GM21447 (cell line): ENCODE data around the gene GGA2.
"Not testable (repeated sequence)": the region's sequence is repeated elsewhere in the genome, so short reads cannot be mapped to it uniquely, and the experiment has no call there.

Experiments
- ATAC-seq: cut with Tn5 transposase; IDR thresholded peaks from one replicate; pipeline ENCODE4 v1.9.1; 2021; ENCODE audit not compliant: unreplicated experiment

GGA2 gene

DNA sequence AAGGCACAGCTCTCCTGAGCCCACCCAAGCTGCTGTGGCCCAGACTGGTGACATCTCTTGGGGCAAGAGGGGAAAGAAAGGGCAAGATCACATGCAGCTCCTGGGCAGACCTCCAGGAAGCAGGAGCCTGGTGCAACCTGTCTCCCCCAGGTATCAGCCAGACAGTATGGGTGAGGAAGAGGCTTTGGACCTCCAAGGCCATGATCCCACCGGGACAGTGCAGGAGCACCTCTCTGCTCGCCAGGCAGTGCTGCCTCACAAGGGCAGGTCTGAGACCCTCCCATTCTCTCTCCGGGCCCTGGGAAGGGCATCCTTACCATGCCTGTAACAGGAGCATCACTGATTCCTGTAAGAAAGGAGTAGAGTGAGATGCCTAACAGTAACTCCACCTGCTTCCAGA, 31.7 kb downstream of the GGA2 start:
- ATAC-seq = no peak

- no peak for ATAC-seq
Observed at GRCh38 chr16:23476289-23476688, 34.0 kb downstream of the GGA2 start.

- no peak for ATAC-seq
Observed at GRCh38 chr16:23469814-23470213, 40.5 kb downstream of the GGA2 start.

- no peak for ATAC-seq
Observed at GRCh38 chr16:23466162-23466885, 44.0 kb downstream of the GGA2 start.

DNA sequence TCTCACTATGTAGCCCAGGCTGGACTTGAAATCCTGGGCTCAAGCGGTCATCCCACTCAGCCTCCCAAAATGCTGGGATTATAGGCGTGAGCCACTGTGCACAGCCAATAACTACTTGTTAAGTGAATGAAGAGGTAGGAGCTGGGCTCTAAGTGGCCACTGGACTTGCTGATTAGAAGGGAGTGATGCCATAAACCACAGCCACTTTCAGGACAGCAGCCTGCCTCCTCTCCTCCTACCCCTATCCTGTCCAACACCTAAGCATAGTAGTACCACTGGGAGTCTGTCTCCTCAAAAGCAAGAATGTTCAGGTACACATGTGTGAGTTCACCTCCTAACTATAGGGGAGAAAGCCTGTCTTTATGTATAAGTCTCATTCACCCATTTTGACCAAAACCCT, 45.1 kb downstream of the GGA2 start:
- no peak for ATAC-seq

- ATAC-seq = no peak
Observed at GRCh38 chr16:23464196-23464595, 46.1 kb downstream of the GGA2 start.

DNA sequence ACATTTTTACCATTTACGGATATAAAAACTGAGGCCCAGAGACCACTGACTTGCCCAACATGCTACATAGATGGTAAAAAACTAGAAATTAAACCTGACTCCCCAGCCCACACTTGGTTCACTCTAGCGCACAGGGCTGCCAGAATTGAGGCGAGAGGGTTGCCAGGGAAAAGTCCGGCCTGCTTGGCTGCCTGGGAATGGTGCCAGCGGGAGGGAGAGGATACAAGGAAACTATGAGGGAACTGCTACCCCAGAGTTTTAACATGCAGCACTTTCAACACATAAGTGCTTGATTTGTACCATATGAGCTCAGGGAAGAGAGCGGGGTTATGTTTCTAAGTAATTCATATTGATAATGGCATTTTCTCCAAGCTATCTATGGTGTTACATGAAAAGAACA, 47.3 kb downstream of the GGA2 start:
- ATAC-seq = not testable (repeated sequence)

DNA sequence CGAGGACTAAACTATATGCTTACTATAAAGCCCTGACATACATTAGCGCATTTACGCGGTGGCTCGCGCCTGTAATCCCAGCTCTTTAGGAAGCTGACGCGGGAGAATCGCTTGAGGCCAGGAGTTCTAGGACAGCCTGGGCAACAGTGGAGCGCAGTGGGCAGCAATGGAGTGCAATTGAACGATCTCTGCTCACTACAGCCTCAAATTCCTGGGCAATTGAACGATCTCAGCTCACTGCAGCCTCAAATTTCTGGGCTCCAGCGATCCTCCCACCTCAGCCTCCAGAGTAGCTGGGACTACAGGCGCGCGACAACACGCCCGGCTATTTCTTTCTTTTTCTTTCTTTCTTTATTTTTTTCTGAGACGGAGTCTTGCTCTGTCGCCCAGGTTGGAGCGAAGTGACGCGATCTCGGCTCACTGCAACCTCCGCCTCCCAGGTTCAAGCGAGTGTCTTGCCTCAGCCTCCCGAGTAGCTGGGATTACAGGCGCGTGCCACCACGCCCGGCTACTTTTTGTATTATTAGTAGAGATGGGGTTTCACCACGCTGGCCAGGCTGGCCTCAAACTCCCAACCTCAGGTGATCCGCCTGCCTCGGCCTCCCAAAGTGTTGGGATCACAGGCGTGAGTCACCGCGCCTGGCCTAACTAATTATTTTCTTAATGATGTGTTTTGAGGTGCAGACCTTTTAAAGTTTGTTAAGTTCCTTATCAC, 56.8 kb downstream of the GGA2 start:
- peak; percentile 8 for ATAC-seq

- peak; percentile 86 for ATAC-seq
Observed at GRCh38 chr16:23452572-23453337, 57.5 kb downstream of the GGA2 start, which contains the start of gene COG7. COG7 (minus strand) TSS chr16:23453189; CDS start chr16:23452994, 195 bp downstream.

DNA sequence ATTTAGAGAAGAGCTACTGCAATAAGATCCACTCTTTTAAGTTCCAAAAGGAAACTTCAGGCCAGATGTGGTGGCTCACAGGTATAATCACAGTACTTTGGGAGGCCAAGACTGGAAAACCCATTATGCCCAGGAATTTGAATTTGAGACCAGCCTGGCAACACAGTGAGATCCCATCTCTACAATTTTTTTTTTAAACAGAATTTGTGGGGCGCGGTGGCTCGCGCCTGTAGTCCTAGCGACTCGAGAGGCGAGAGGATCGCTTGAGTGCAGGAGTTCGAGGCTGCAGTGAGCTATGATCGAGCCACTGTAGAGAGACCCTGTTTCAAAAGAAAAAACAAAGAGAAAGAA, 58.1 kb downstream of the GGA2 start:
- no peak for ATAC-seq

GRCh38 chr16:23448392-23448791, 61.9 kb downstream of the GGA2 start:
- ATAC-seq = no peak

GRCh38 chr16:23437542-23437941, 72.8 kb downstream of the GGA2 start:
- not testable (repeated sequence) for ATAC-seq

- ATAC-seq = no peak
Observed at GRCh38 chr16:23436951-23437350, 73.3 kb downstream of the GGA2 start.

DNA sequence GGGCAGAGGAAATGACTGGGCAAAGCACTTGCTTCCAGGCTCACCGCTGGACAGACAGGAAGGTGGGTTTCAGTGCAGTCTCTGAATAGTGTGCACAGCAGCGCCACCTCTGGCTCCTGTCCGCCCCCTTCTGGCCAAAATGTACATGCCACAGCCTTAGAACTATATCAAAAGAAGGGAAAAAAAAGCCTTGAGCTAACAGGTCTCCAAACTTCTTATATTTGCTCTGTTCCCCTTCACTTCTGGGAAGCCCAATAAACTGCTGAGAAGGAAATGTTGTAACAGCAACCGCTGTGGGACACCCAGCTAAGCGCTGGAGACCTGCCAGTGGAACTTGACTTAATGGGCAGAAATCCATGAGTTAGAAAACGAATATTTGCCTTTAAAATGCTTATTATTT, 74.8 kb downstream of the GGA2 start:
- no peak for ATAC-seq

GRCh38 chr16:23434380-23434779, 75.9 kb downstream of the GGA2 start:
- ATAC-seq = no peak

DNA sequence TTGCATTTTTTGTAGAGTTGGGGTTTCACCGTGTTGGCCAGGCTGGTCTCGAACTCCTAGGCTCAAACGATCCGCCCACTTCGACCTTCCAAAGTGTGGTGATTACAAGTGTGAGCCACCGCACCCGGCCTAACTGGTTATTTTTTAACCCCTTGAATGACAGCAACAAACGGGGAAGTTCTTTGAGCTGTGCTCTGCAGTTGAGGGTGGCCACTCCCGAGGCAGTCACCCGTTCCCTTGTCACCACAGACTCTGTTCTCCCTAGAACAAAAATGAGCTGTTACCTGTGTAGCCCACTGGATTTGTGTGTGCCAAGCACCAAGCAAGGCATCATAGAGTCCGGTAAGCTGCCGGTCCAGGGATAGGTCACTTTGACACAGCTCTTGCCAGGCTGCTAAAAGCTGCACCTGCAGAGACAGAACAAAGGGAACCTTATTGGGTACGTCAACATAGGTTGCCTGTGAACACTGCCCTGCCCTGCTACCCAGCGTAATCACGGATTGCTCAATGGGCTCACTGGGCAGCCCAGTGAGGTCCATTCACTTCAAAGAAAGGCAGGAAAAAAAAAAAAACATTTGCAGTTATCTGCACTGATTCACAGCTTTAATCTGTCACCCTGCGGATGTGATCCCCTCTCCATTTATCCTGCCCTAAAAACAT, 76.9 kb downstream of the GGA2 start:
- ATAC-seq = no peak

GRCh38 chr16:23432176-23433128, 77.8 kb downstream of the GGA2 start:
- no peak for ATAC-seq

DNA sequence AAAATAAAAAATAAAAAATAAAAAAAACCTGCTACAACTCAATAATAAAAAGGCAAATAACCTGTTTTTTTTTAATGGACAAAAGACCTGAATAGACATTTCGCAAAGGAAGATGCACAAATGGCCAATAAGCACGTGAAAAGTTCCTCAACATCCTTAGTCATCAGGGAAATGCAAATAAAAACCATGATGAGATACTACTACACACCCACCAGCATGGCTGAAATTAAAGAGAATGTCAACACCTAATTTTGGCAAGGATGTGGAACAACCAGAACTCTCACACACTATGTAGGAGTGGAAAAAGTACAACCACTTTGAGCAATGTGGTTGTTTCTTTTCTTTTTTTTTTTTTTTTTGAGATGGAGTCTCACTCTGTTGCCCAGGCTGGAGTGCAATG, 81.9 kb downstream of the GGA2 start:
- ATAC-seq = no peak

DNA sequence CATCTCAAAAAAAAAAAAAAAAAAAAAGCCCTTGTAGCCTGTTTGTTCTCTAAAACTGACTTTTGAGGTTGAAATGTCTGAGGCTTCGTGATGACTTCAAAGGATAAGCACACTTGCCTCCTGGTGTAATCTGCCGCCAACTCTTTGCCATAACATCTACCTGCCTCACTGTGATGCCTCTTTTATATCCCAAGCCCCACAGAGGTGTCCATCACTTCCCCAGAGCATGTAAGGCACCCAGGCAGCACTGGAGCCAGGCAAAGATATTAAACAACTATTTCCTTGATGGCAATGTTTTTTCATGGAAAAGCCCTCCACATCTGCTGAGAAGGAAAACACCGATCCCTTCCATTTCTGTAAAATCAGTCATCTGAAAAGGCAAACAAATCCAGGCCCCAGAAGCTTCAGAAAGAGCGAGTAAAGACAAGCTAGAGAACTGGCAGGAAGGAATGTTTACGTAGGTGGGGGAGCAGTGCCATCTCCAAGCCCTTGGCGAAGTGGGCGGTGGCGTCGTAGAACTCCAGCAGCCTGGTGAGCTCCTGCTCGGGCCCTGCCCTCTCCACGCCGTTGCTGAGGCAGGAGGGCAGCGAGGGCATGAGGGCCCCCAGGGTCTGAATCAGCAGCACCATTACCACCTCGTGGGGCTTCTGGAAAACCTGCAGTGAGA, 85.9 kb downstream of the GGA2 start:
- no peak for ATAC-seq
